Mesenchymal stem cell (in vitro differentiated cells and primary cell): ENCODE results near the gene LBHD1. TPM values are rescaled to one million over a fixed set of nuclear protein-coding genes. Genes with fewer than 3 reads are reported as not detected.

ENCODE experiments used
- DNase-seq: peaks from one replicate; pipeline ENCODE4 v3.0.0-alpha.2; 2013
- H2AFZ ChIP-seq: one replicate; pipeline ENCODE4 v1.6.1; 2013; ENCODE audit warnings: low read depth, mild to moderate bottlenecking, control low read depth, inconsistent platforms, low read length, moderate library complexity
- H2AK5ac ChIP-seq: 2 replicates; pipeline ENCODE4 v1.6.1; 2013; ENCODE audit warnings: low read length, moderate library complexity, mild to moderate bottlenecking, inconsistent platforms; ENCODE audit not compliant: severe bottlenecking
- H2BK120ac ChIP-seq: one replicate; pipeline ENCODE4 v1.6.1; 2013; ENCODE audit warnings: low read depth, mild to moderate bottlenecking, inconsistent platforms, low read length, moderate library complexity
- H2BK12ac ChIP-seq, 2 experiments: one replicate each; pipeline ENCODE4 v1.6.1; 2013; ENCODE audit warnings: inconsistent platforms in 2 of 2, low read length in 2 of 2, mild to moderate bottlenecking in 2 of 2, moderate library complexity in 2 of 2, control low read depth in 1 of 2
- H2BK15ac ChIP-seq: one replicate; pipeline ENCODE4 v1.6.1; 2013; ENCODE audit warnings: mild to moderate bottlenecking, low read depth, inconsistent platforms; ENCODE audit not compliant: poor library complexity, severe bottlenecking
- H2BK5ac ChIP-seq: 2 replicates; pipeline ENCODE4 v1.6.1; 2013; ENCODE audit warnings: low read depth, mild to moderate bottlenecking, low read length, control low read depth, inconsistent platforms; ENCODE audit not compliant: poor library complexity, severe bottlenecking
- H3K14ac ChIP-seq, 2 experiments: one replicate each; pipeline ENCODE4 v1.6.1; 2013; ENCODE audit warnings: inconsistent platforms in 2 of 2, low read length in 2 of 2, control low read depth in 1 of 2, mild to moderate bottlenecking in 1 of 2, moderate library complexity in 1 of 2
- H3K18ac ChIP-seq, 2 experiments: one replicate each; pipeline ENCODE4 v1.6.1; 2013; ENCODE audit warnings: inconsistent platforms in 2 of 2, low read length in 2 of 2, control low read depth in 1 of 2, low read depth in 1 of 2, mild to moderate bottlenecking in 1 of 2
- H3K23ac ChIP-seq, 2 experiments: one replicate each; pipeline ENCODE4 v1.6.1; 2013; ENCODE audit warnings: inconsistent platforms in 2 of 2, low read length in 2 of 2, mild to moderate bottlenecking in 2 of 2, moderate library complexity in 2 of 2, control low read depth in 1 of 2
- H3K27ac ChIP-seq: 2 replicates; pipeline ENCODE4 v1.5.1; 2013; ENCODE audit warnings: mild to moderate bottlenecking, moderate library complexity, low read length, control low read depth, inconsistent platforms; ENCODE audit not compliant: poor library complexity, severe bottlenecking
- H3K27me3 ChIP-seq, 2 experiments: 2 replicates each; pipeline versions ENCODE4 v1.6.1 to v1.7.0; 2013; ENCODE audit warnings: low read length in 2 of 2, mild to moderate bottlenecking in 2 of 2, moderate library complexity in 2 of 2, control low read depth in 1 of 2, inconsistent platforms in 1 of 2; ENCODE audit not compliant: control insufficient read depth in 1 of 2, insufficient read depth in 1 of 2
- H3K36me3 ChIP-seq, 2 experiments: 2 replicates each; pipeline versions ENCODE4 v1.6.1 to v1.7.0; 2013; ENCODE audit warnings: low read length in 2 of 2, control low read depth in 1 of 2, inconsistent platforms in 1 of 2, low read depth in 1 of 2, mild to moderate bottlenecking in 1 of 2; ENCODE audit not compliant: insufficient read depth in 2 of 2, control insufficient read depth in 1 of 2
- H3K4ac ChIP-seq, 2 experiments: one replicate each; pipeline ENCODE4 v1.6.1; 2013; ENCODE audit warnings: inconsistent platforms in 2 of 2, low read length in 2 of 2, mild to moderate bottlenecking in 2 of 2, moderate library complexity in 2 of 2, control low read depth in 1 of 2, low read depth in 1 of 2
- H3K4me1 ChIP-seq: 2 replicates; pipeline ENCODE4 v1.6.1; 2013; ENCODE audit warnings: low read depth, low read length, control low read depth; ENCODE audit not compliant: control insufficient read depth, insufficient read depth
- H3K4me2 ChIP-seq: 2 replicates; pipeline ENCODE4 v1.6.1; 2013; ENCODE audit warnings: low read length, mild to moderate bottlenecking, inconsistent platforms; ENCODE audit not compliant: poor library complexity, severe bottlenecking
- H3K4me3 ChIP-seq, 2 experiments: 2 replicates each; pipeline versions ENCODE4 v1.5.1 to v1.7.0; 2013; ENCODE audit warnings: low read length in 2 of 2, mild to moderate bottlenecking in 2 of 2, control low read depth in 1 of 2, low read depth in 1 of 2; ENCODE audit not compliant: insufficient read depth in 1 of 2
- H3K79me1 ChIP-seq: replicated peaks from 2 replicates; pipeline ENCODE4 v1.6.1; 2013; ENCODE audit warnings: mild to moderate bottlenecking, control low read depth, low read length, inconsistent platforms; ENCODE audit not compliant: poor library complexity, severe bottlenecking
- H3K9ac ChIP-seq: 2 replicates; pipeline ENCODE4 v1.7.0; 2013; ENCODE audit warnings: mild to moderate bottlenecking, low read length, moderate library complexity
- H3K9me3 ChIP-seq: 2 replicates; pipeline ENCODE4 v1.7.0; 2013; ENCODE audit warnings: mild to moderate bottlenecking, low read length; ENCODE audit not compliant: control insufficient read depth
- H4K8ac ChIP-seq: one replicate; pipeline ENCODE4 v1.6.1; 2013; ENCODE audit warnings: inconsistent platforms, mild to moderate bottlenecking, low read length, moderate library complexity
- H4K91ac ChIP-seq: one replicate; pipeline ENCODE4 v1.6.1; 2013; ENCODE audit warnings: mild to moderate bottlenecking, low read length, inconsistent platforms
- WGBS: methylation state at CpG from one replicate; pipeline ENCODE4 v1.1.7; 2013; ENCODE audit warnings: mixed read lengths; 5-methylcytosine and 5-hydroxymethylcytosine counted together
- polyA plus RNA-seq, 2 experiments: library from polyadenylated mRNA; stranded (reverse); fragments of 200-250 nt; gene quantifications; one replicate each; pipeline ENCODE4 v1.2.3, GENCODE V29; 2013

Gene LBHD1
- 5.4 TPM for polyA plus RNA-seq (2013, experiment 1 of 2)
- polyA plus RNA-seq (2013, experiment 2 of 2) = 4.7 TPM

DNA sequence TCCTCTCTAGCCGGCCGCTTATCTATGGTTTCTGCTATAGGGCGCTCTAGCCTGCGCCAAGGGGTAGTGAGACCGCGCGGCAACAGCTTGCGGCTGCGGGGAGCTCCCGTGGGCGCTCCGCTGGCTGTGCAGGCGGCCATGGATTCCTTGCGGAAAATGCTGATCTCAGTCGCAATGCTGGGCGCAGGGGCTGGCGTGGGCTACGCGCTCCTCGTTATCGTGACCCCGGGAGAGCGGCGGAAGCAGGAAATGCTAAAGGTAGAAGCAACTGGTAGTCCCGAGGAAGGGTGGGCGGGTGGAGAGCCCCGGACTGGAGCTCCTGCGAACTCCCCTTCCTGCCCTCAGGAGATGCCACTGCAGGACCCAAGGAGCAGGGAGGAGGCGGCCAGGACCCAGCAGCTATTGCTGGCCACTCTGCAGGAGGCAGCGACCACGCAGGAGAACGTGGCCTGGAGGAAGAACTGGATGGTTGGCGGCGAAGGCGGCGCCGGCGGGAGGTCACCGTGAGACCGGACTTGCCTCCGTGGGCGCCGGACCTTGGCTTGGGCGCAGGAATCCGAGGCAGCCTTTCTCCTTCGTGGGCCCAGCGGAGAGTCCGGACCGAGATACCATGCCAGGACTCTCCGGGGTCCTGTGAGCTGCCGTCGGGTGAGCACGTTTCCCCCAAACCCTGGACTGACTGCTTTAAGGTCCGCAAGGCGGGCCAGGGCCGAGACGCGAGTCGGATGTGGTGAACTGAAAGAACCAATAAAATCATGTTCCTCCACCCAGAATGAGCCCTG lies at the start of gene LBHD1, which contains the start of gene UQCC3:
Gene LBHD1, minus strand, starts transcription at position 660 of the 782 bp plus-strand sequence. CDS start 2,236 bp downstream, outside the sequence.
Gene UQCC3, plus strand, starts transcription at position 66 of the 782 bp plus-strand sequence. Its CDS starts 73 bp downstream, at position 139.
- peak within 1 kb of the TSS; percentile 89 for H2BK120ac ChIP-seq
- WGBS = under 1% methylated on average over 59 of the region's 59 CpGs
- H3K4ac ChIP-seq = peak within 1 kb of the TSS; percentile 94 to 97
- peak within 1 kb of the TSS in 1 of 2 experiments; percentile 92 for H3K23ac ChIP-seq
- H3K36me3 ChIP-seq = peaks cover 10 to 39% of the 10 kb centered on the region in 2 experiments
- peak within 1 kb of the TSS; percentile 95 for H4K91ac ChIP-seq
- peak; percentile 91 for DNase-seq
- peak within 1 kb of the TSS; percentile 85 for H3K4me2 ChIP-seq
- peak within 1 kb of the TSS; percentile 98 for H3K9ac ChIP-seq
- H3K27me3 ChIP-seq = no peaks in the 10 kb centered on the region
- H2AFZ ChIP-seq = peak within 1 kb of the TSS; percentile 72
- H2BK12ac ChIP-seq = peak within 1 kb of the TSS; percentile 29 to 35
- peak within 1 kb of the TSS; percentile 50 for H2AK5ac ChIP-seq
- peak within 1 kb of the TSS; percentile 98 for H3K27ac ChIP-seq
- H3K4me3 ChIP-seq = peak within 1 kb of the TSS; percentile 75 to 94
- peak within 1 kb of the TSS in 1 of 2 experiments; percentile 39 for H3K14ac ChIP-seq
- H3K9me3 ChIP-seq = no peaks in the 10 kb centered on the region
- H3K18ac ChIP-seq = peak within 1 kb of the TSS; percentile 42 to 97
- H4K8ac ChIP-seq = peak within 1 kb of the TSS; percentile 99
- H3K79me1 ChIP-seq = peaks cover 11% of the 10 kb centered on the region
- H2BK15ac ChIP-seq = peak within 1 kb of the TSS; percentile 86
- peak within 1 kb of the TSS; percentile 46 for H2BK5ac ChIP-seq
- peaks cover 11% of the 10 kb centered on the region for H3K4me1 ChIP-seq

DNA sequence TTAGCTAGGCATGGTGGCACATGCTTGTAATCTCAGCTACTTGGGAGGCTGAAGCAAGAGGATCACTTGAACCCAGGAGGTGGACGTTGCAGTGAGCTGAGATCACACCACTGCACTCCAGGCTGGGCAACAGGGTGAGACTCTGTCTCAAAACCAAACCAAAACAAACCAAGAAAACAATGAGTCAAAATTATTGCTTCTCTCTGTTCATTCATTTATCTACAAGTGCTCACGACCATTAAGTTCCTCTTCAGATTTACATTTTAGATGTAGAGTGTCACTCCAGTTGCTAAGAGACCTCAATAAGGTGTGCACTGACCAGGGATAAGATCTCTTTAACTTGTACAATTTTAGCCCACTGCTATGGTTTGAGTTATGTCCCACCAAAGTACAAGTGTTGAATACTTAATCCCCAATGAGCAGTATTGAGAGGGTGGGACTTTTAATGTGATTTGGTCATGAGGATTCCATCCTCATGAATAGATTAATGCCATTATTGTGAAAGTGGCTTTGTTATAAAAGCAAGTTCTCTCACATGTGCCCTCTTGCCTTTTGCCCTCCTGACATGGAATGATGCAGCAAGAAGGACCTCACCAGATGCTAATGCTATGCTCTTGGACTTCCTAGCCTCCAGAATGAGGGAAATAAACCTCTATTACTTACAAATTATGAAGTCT lies 47.4 kb upstream of the LBHD1 start:
- no peak overlapping the region for H3K4ac ChIP-seq
- no peak overlapping the region for H2AFZ ChIP-seq
- H3K27ac ChIP-seq = no peak overlapping the region
- H3K27me3 ChIP-seq = no peaks in the 10 kb centered on the region
- no peak overlapping the region for H3K14ac ChIP-seq
- H2BK15ac ChIP-seq = no peak overlapping the region
- H3K79me1 ChIP-seq = peaks cover 17% of the 10 kb centered on the region
- H4K8ac ChIP-seq = no peak overlapping the region
- WGBS = 94% methylated on average over 2 of the region's 2 CpGs
- no peak overlapping the region for H2AK5ac ChIP-seq
- peaks cover 8% of the 10 kb centered on the region for H3K4me1 ChIP-seq
- H3K9ac ChIP-seq = peak overlapping the region; percentile 48
- H3K4me3 ChIP-seq = no peak overlapping the region
- no peak overlapping the region for H2BK5ac ChIP-seq
- H2BK12ac ChIP-seq = no peak overlapping the region
- H3K4me2 ChIP-seq = no peak overlapping the region
- no peak overlapping the region for H4K91ac ChIP-seq
- no peak overlapping the region for H3K18ac ChIP-seq
- H3K9me3 ChIP-seq = no peaks in the 10 kb centered on the region
- H3K23ac ChIP-seq = no peak overlapping the region
- DNase-seq = no peak
- H3K36me3 ChIP-seq = peaks cover 54 to 96% of the 10 kb centered on the region in 2 experiments
- H2BK120ac ChIP-seq = no peak overlapping the region

DNA sequence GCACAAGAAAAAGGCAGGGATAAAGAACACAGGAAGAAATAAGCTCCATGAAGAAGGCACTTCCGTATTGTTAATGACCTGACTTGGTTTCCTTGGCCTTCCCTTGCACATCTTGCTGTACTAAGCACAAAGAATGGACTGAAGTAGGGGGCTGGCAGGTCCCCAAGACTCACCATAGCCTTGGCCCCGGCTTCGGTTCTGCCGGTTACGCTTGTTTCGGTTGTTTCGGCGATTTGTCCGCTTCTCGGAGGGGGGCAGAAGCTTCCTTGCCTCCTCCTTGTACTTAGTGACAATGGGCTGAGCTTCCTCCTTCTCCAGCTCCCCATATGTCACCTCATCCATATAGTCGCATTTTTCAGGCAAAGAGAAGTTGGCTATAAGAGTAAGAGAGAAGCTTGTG lies 44.7 kb upstream of the LBHD1 start:
- Histone ChIP-seq H3K9me3 (no peaks in the 10 kb centered on the region), H3K9ac (peak overlapping the region; percentile 10), H2BK12ac (no peak overlapping the region), H2AK5ac (no peak overlapping the region), H3K27ac (no peak overlapping the region), H3K79me1 (peaks cover 13% of the 10 kb centered on the region), H4K8ac (no peak overlapping the region), H3K27me3 (no peaks in the 10 kb centered on the region), H4K91ac (no peak overlapping the region), H3K14ac (no peak overlapping the region), H3K18ac (no peak overlapping the region), H2BK120ac (no peak overlapping the region), H3K23ac (no peak overlapping the region), H2BK5ac (no peak overlapping the region), H3K4me1 (peaks cover 11% of the 10 kb centered on the region), H3K4me2 (no peak overlapping the region), H3K36me3 (peaks cover 58 to 95% of the 10 kb centered on the region in 2 experiments), H3K4me3 (no peak overlapping the region), H2AFZ (no peak overlapping the region), H3K4ac (no peak overlapping the region), H2BK15ac (no peak overlapping the region)
- no peak for DNase-seq
- WGBS = 98% methylated on average over 10 of the region's 11 CpGs

DNA sequence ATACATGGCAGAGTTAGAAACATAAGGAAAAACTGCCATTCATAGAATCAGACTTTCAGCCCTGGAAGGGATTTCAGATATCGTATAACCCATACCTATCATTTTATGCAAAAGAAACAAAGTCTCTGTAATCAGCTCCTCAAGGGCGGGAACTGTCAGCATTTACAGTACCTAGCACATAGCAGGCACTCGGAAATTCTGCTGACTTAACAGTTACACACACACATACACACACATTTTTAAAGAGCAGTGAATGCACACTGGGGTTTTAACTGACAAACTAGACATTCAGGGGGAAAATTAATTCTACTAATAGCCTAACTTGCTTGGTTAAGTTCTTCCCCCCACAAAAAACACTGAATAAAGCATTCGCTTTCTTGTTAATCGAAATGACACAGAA lies 44.1 kb upstream of the LBHD1 start:
- Histone ChIP-seq H3K79me1 (peaks cover 13% of the 10 kb centered on the region), H3K9me3 (no peaks in the 10 kb centered on the region), H2BK120ac (no peak overlapping the region), H3K36me3 (peaks cover 58 to 94% of the 10 kb centered on the region in 2 experiments), H3K4me3 (no peak overlapping the region), H3K27ac (no peak overlapping the region), H3K4ac (no peak overlapping the region), H4K8ac (no peak overlapping the region), H2AFZ (no peak overlapping the region), H3K9ac (no peak overlapping the region), H2BK15ac (no peak overlapping the region), H2AK5ac (no peak overlapping the region), H3K14ac (no peak overlapping the region), H3K27me3 (no peaks in the 10 kb centered on the region), H3K18ac (no peak overlapping the region), H3K23ac (no peak overlapping the region), H4K91ac (no peak overlapping the region), H3K4me2 (no peak overlapping the region), H2BK5ac (no peak overlapping the region), H2BK12ac (no peak overlapping the region), H3K4me1 (peaks cover 11% of the 10 kb centered on the region)
- DNase-seq = no peak
- 93% methylated on average over 5 of the region's 5 CpGs for WGBS
